Smooth muscle cell (in vitro differentiated cells): ENCODE measurements around the gene DNAH7. TPM values are rescaled to one million over a fixed set of nuclear protein-coding genes. Genes with fewer than 3 reads are reported as not detected.

Experiments used
- DNase-seq: peaks from one replicate; lab custom pipeline; 2025; ENCODE audit not compliant: unreplicated experiment; lab: John Stamatoyannopoulos, UW
- H2AFZ ChIP-seq: fragments of 200-600 bp; sonication (generic); 2 replicates; pipeline ENCODE4 v1.6.0; 2016; ENCODE audit warnings: antibody characterized with exemption, low read depth, mild to moderate bottlenecking
- H3F3A ChIP-seq: fragments of 200-600 bp; sonication (generic); 2 replicates; pipeline ENCODE4 v1.6.0; 2017; ENCODE audit warnings: antibody characterized with exemption, low read depth
- H3K27ac ChIP-seq: fragments of 200-600 bp; sonication (generic); 2 replicates; pipeline ENCODE4 v1.5.1; 2016; ENCODE audit warnings: low read depth, mild to moderate bottlenecking
- H3K27me3 ChIP-seq: fragments of 200-600 bp; sonication (generic); 2 replicates; pipeline ENCODE4 v1.6.1; 2016; ENCODE audit warnings: low read depth, mild to moderate bottlenecking
- H3K36me3 ChIP-seq: fragments of 200-600 bp; sonication (generic); 2 replicates; pipeline ENCODE4 v1.5.1; 2016; ENCODE audit warnings: low read depth
- H3K4me1 ChIP-seq: fragments of 200-600 bp; sonication (generic); 2 replicates; pipeline ENCODE4 v1.5.1; 2016; ENCODE audit warnings: low read depth
- H3K4me2 ChIP-seq: fragments of 200-600 bp; sonication (generic); 2 replicates; pipeline ENCODE4 v1.6.0; 2016; ENCODE audit warnings: mild to moderate bottlenecking
- H3K4me3 ChIP-seq: fragments of 200-600 bp; sonication (generic); 2 replicates; pipeline ENCODE4 v1.5.1; 2016; ENCODE audit warnings: mild to moderate bottlenecking
- H3K79me2 ChIP-seq: fragments of 200-600 bp; sonication (generic); 2 replicates; pipeline ENCODE4 v1.6.0; 2016; ENCODE audit warnings: low read depth, mild to moderate bottlenecking
- H3K9ac ChIP-seq: fragments of 200-600 bp; sonication (generic); 2 replicates; pipeline ENCODE4 v1.6.0; 2016; ENCODE audit warnings: low read depth
- H3K9me3 ChIP-seq: fragments of 200-600 bp; sonication (generic); replicated peaks from 2 replicates; pipeline ENCODE4 v1.5.1; 2016; ENCODE audit warnings: low read depth
- H4K20me1 ChIP-seq: fragments of 200-600 bp; sonication (generic); 2 replicates; pipeline ENCODE4 v1.6.0; 2016; ENCODE audit warnings: low read depth
- CTCF ChIP-seq: fragments of 200-600 bp; sonication (generic); IDR thresholded peaks from 2 replicates; pipeline ENCODE4 v1.5.1; 2017; ENCODE audit warnings: borderline replicate concordance, mild to moderate bottlenecking, antibody characterized with exemption; ENCODE audit not compliant: insufficient read depth, poor library complexity, severe bottlenecking
- WGBS: methylation state at CpG from one replicate; pipeline ENCODE4 v1.1.7; 2016; ENCODE audit warnings: low lambda C conversion rate; 5-methylcytosine and 5-hydroxymethylcytosine counted together
- polyA plus RNA-seq: library from polyadenylated mRNA; unstranded; fragments of >200 nt; fragmentation: Nextera tagmentation; extraction: Ambion mirVana; gene quantifications from 2 replicates; pipeline ENCODE4 v1.2.1, GENCODE V29; 2016
- total RNA-seq: library from RNA; depleted of rRNA; stranded (reverse); fragments of >200 nt; gene quantifications from 2 replicates; pipeline ENCODE4 v1.2.3, GENCODE V29; 2014

DNAH7 gene
- total and polyA plus RNA-seq, 2 experiments from 2014 or later: 0.99 to 1.2 TPM

GRCh38 chr2:195836002-195836401 lies 232.6 kb downstream of the DNAH7 start:
- Histone ChIP-seq H3K9me3 (no peaks in the 10 kb centered on the region), H3K27me3 (no peaks in the 10 kb centered on the region), H3K4me2 (no peak overlapping the region), H3K4me3 (no peak overlapping the region), H3K4me1 (peaks cover 6% of the 10 kb centered on the region), H3F3A (no peaks in the 10 kb centered on the region), H4K20me1 (no peaks in the 10 kb centered on the region), H3K9ac (no peak overlapping the region), H3K79me2 (no peaks in the 10 kb centered on the region), H2AFZ (no peak overlapping the region), H3K36me3 (no peaks in the 10 kb centered on the region), H3K27ac (no peak overlapping the region)
- no peak for DNase-seq
- no peak for TF ChIP-seq CTCF
- WGBS: 92% methylated on average over 2 of the region's 2 CpGs

- Histone ChIP-seq H3K36me3 (no peaks in the 10 kb centered on the region), H3K9ac (no peak overlapping the region), H4K20me1 (no peaks in the 10 kb centered on the region), H3K9me3 (no peaks in the 10 kb centered on the region), H3K79me2 (no peaks in the 10 kb centered on the region), H3K4me3 (no peak overlapping the region), H3K4me1 (peaks cover 17% of the 10 kb centered on the region), H2AFZ (no peak overlapping the region), H3K27ac (no peak overlapping the region), H3K4me2 (no peak overlapping the region), H3K27me3 (no peaks in the 10 kb centered on the region), H3F3A (no peaks in the 10 kb centered on the region)
- no peak for TF ChIP-seq CTCF
- DNase-seq: no peak
- WGBS: 95% methylated on average over 1 of the region's 1 CpG
Observed at GRCh38 chr2:195834836-195835235, 233.8 kb downstream of the DNAH7 start.

- TF ChIP-seq CTCF: no peak
- Histone ChIP-seq H3K4me2 (peak overlapping the region; percentile 6), H3K9ac (no peak overlapping the region), H3K79me2 (no peaks in the 10 kb centered on the region), H3K27me3 (no peaks in the 10 kb centered on the region), H3K36me3 (no peaks in the 10 kb centered on the region), H3F3A (no peaks in the 10 kb centered on the region), H2AFZ (peak overlapping the region; percentile 1), H4K20me1 (no peaks in the 10 kb centered on the region), H3K4me3 (no peak overlapping the region), H3K27ac (no peak overlapping the region), H3K4me1 (peaks cover 18% of the 10 kb centered on the region), H3K9me3 (no peaks in the 10 kb centered on the region)
- no peak for DNase-seq
- WGBS: 36% methylated on average over 3 of the region's 3 CpGs
Observed at GRCh38 chr2:195830968-195831950, 237.4 kb downstream of the DNAH7 start.

DNA sequence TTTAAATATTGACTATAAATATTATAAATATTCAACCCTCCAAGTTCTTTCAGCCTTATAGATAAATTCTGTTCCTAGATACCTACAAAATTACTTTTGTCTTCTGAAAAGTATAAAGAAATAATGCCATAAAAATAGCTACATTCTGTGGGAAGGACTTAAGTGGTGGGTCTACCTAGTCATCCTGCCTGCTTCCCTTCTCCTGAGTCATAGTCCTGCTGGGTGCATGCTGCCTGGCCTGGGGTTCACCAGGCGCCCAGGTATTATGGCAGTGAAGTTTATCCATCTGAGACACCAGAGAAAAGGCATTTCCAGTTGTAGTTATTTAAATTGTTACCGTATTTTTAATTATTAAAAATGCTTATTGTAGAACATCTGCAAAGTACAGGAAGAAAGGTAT lies 244.2 kb downstream of the DNAH7 start:
- Histone ChIP-seq H3K79me2 (no peaks in the 10 kb centered on the region), H3K9ac (no peak overlapping the region), H3K4me3 (no peak overlapping the region), H3K4me1 (no peaks in the 10 kb centered on the region), H3K9me3 (no peaks in the 10 kb centered on the region), H2AFZ (no peak overlapping the region), H3K4me2 (no peak overlapping the region), H3K36me3 (no peaks in the 10 kb centered on the region), H3F3A (no peaks in the 10 kb centered on the region), H3K27ac (no peak overlapping the region), H4K20me1 (no peaks in the 10 kb centered on the region), H3K27me3 (no peaks in the 10 kb centered on the region)
- 87% methylated on average over 2 of the region's 2 CpGs for WGBS
- no peak for DNase-seq
- no peak for TF ChIP-seq CTCF
